ENCODE data around the gene CPED1. TPM values are rescaled to one million over a fixed set of nuclear protein-coding genes. Genes with fewer than 3 reads are reported as not detected.

Gene CPED1
- total RNA-seq, 4 donors from 2014 or later, result 32.5 to 49.5 (median 40.2) TPM

DNA sequence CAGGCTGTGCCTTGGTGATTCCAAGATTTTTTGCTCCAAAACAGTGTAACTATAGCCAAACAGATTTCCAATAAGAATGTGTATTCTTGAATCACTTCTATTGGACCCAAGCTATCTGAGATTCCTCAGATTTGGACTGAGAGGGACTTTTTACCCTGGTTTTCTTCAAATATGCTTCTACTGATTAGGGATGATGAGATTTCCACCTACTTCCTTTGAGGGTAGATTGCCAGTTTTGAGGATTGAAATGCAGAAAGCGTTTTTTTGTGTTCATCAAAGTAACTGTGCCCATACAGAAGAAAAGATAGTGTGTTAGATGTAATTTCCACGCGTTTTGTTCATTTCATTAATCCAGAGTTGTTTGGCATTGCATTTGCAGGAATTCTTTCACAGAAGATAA, 144.9 kb downstream of the CPED1 start:
- TF ChIP-seq, protein P1, sequence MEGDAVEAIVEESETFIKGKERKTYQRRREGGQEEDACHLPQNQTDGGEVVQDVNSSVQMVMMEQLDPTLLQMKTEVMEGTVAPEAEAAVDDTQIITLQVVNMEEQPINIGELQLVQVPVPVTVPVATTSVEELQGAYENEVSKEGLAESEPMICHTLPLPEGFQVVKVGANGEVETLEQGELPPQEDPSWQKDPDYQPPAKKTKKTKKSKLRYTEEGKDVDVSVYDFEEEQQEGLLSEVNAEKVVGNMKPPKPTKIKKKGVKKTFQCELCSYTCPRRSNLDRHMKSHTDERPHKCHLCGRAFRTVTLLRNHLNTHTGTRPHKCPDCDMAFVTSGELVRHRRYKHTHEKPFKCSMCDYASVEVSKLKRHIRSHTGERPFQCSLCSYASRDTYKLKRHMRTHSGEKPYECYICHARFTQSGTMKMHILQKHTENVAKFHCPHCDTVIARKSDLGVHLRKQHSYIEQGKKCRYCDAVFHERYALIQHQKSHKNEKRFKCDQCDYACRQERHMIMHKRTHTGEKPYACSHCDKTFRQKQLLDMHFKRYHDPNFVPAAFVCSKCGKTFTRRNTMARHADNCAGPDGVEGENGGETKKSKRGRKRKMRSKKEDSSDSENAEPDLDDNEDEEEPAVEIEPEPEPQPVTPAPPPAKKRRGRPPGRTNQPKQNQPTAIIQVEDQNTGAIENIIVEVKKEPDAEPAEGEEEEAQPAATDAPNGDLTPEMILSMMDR (IDR thresholded peaks at IDR 0.05; ENCODE audit: low read depth), result no peak

DNA sequence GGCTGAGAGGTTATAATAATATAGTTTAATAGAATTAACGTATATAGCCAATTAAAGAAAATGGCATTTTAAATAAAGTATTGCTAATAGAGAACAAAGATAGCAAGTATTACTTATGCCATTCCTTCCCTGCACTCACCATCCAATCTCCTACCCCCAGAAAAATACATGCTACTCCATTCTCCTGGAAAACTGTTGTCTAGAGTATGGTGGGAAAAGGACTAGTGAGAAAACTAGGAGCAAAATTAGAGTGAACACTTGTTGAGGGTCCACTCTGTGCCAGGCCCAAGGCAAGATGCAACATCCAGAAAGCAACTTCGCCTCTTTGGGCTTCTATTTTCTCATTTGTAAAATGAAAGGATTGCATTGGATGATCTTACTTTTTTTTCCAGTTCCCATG, 149.1 kb downstream of the CPED1 start:
- TF ChIP-seq, protein P1 (IDR thresholded peaks at IDR 0.05; ENCODE audit: low read depth), result no peak

DNA sequence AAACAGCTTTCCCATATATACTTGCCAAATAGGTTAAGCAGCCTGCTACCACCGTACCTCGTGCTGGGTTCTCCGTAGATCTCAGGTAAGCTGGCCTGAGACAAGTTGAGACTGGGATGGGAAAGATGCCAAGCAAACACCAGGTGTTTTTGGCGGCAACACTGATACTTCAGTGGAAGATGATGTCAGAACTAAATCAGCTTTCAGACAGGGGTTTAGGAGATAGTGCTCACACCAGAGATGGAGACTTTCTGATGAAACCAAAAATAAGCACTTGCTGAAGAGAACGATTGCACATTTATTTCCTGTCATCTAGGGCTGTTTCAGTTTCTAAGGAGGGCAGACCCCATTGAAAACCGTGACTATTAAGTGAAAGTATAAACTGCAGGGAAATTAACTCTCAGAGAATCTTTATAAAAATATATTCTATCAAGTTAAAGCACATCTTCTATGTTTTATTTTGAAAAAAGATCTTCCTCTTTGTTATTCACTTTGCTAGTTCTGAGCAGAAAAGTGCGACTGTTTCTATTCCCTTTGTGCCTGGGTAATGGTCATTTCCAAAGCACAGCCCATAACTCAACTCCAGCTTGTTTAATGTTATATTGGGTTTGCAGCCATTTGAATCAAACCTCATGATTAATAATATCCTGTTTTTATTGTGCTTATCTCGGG, 149.9 kb downstream of the CPED1 start:
- TF ChIP-seq, protein P1 (IDR thresholded peaks at IDR 0.05; ENCODE audit: low read depth), result no peak

GRCh38 chr7:121139427-121139826, 150.9 kb downstream of the CPED1 start:
- TF ChIP-seq, protein P1 (IDR thresholded peaks at IDR 0.05; ENCODE audit: low read depth), result no peak

DNA sequence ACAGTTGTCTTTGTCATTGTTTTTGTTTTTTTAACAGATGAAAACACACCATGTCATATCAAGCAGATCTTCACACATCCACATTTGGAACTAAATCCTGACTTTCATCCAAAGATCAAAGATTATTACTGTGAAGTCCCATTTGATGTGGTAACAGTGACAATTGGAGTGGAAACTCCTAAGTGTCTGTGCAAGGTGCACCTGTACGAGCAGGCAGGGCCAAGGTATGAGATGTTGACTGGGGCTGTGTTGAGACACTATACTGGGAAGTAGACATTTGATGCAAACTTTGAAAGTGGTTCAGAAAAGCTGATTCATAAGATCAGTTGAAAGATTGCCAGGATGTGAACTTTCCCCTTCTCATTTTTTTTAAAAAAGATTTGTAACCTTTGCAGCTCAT, 152.3 kb downstream of the CPED1 start:
- TF ChIP-seq, protein P1 (IDR thresholded peaks at IDR 0.05; ENCODE audit: low read depth), result no peak

GRCh38 chr7:121151774-121152221, 163.3 kb downstream of the CPED1 start:
- TF ChIP-seq, protein P1 (IDR thresholded peaks at IDR 0.05; ENCODE audit: low read depth), result no peak

DNA sequence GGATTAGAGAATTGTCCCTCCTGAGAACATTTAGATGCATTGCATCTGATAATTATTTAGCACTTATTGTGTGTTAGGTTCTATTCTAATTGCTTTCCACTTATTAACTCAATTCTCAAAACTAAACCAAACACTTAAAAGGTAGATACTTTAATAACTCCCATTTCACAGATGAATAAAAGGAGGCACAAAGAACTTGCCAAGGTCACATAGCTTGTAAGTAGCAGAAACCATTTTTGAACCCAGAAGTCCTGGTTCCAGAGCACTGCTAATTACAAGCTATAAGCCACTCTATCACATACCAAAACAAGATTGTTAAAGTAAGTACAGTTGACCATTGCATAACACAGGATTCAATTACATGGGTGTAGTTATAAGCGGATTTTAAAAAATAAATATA, 164.9 kb downstream of the CPED1 start:
- TF ChIP-seq, protein P1 (IDR thresholded peaks at IDR 0.05; ENCODE audit: low read depth), result no peak
